Measurements from ENCODE around the gene METTL17. TPM values are rescaled to one million over a fixed set of nuclear protein-coding genes. Genes with fewer than 3 reads are reported as not detected.

Gene METTL17
- total RNA-seq, 4 donors from 2014 or later: 82.8 to 164 (median 114) TPM

DNA sequence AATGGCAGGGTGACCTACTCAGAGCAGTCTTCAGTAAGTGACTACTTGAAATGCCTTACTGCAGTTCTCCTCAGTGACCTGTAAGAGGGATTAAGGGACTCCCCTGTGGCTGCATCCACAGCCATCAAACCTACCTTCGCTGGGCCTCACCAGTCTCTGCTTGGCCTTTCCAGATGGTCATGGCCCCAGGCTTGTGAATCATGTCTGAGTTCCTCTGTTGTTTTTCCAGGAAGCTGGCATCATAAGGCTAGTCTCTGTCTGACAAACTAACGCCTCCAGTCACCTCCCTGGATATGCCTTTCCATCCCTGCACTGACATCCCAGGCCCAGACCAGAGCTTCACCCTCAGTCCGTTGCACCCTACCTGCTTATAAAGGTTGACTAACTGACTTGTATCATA is 20.4 kb upstream of the METTL17 start:
- H3K27me3 ChIP-seq: no peaks in the 10 kb centered on the region
- H3K4me3 ChIP-seq (replicated peaks in 1 of 3): no peak overlapping the region
- WGBS, 2 donors: 91 to 92% methylated on average over 3 of the region's 3 CpGs
- no peak overlapping the region for H3K27ac ChIP-seq
- intact Hi-C loops (cut with DNase I): loop anchor here (10.0 kb wide), 1 partner anchor 115 kb away; no protein-coding TSS in a partner anchor
- DNase-seq: no peak
- no peak for TF ChIP-seq POLR2A (IDR thresholded peaks at IDR 0.05)
- TF ChIP-seq, protein P1, sequence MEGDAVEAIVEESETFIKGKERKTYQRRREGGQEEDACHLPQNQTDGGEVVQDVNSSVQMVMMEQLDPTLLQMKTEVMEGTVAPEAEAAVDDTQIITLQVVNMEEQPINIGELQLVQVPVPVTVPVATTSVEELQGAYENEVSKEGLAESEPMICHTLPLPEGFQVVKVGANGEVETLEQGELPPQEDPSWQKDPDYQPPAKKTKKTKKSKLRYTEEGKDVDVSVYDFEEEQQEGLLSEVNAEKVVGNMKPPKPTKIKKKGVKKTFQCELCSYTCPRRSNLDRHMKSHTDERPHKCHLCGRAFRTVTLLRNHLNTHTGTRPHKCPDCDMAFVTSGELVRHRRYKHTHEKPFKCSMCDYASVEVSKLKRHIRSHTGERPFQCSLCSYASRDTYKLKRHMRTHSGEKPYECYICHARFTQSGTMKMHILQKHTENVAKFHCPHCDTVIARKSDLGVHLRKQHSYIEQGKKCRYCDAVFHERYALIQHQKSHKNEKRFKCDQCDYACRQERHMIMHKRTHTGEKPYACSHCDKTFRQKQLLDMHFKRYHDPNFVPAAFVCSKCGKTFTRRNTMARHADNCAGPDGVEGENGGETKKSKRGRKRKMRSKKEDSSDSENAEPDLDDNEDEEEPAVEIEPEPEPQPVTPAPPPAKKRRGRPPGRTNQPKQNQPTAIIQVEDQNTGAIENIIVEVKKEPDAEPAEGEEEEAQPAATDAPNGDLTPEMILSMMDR (IDR thresholded peaks at IDR 0.05): no peak
- H3K36me3 ChIP-seq: no peaks in the 10 kb centered on the region
- peaks cover 0 to 4% of the 10 kb centered on the region in 2 donors for H3K4me1 ChIP-seq
- no peaks in the 10 kb centered on the region for H3K9me3 ChIP-seq

DNA sequence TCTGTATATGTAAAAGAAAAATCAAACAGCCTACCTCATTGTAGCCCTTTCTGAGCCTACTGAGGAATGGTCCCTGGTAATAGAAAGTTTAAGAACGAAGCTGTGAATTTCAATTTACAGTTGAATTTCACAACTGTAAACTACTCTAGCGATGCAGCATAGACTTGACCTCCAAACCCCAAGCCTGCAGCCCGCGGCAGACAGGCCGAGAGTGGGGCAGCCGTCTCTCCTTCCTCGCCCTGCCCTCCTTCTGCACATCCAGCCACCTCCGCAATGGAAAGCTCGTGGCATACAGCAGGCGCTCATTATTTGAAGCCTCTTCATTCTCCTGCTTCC is 19.2 kb upstream of the METTL17 start:
- Histone ChIP-seq H3K4me1 (peaks cover 0 to 4% of the 10 kb centered on the region in 2 donors), H3K4me3 (replicated peaks in 1 of 3) (peak overlapping the region in 2 of 3 donors; percentile 14 to 35), H3K27ac (peak overlapping the region in 1 of 3 donors; percentile 32), H3K36me3 (no peaks in the 10 kb centered on the region), H3K9me3 (no peaks in the 10 kb centered on the region), H3K27me3 (no peaks in the 10 kb centered on the region)
- no peak for DNase-seq
- no peak for TF ChIP-seq POLR2A (IDR thresholded peaks at IDR 0.05)
- TF ChIP-seq, protein P1 (IDR thresholded peaks at IDR 0.05): no peak
- 25 to 36% methylated on average over 10 of the region's 10 CpGs for WGBS, 2 donors
- intact Hi-C loops (cut with DNase I): no loop called here

DNA sequence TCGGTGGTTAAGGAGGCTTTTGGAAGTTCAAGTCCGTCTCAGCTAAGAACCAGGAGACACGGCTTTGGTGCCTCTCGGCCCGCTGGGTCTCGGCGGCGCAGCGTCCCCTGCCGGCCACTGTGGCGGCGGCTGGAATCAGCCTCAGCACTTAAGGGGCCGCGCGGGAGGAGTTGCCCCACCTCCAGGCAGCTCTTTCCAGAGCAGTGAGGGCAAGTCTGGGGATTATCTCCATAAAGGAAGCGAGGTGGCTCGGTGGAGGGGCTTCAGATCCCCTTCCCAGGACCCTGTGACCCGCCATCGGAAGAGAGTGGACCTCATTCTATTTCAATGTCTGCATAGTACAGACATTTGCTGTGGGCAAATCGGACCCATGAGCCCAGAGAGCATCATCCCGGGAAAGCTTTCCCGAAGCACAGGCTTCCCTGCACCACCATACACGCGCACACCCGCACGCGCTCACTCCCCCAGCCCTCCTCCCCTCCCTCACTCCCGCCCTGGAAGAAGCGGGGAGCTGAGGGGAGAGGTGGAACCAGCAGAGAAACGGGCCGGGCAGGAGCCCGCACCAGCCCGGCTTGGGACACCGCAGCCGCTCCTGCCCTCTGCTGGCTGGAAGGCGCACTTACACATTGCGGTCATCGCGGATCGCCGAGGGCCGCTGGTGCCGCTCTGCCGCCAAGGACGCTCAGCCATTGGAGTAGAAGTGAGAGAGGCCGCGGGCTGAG is 18.6 kb upstream of the METTL17 start:
- WGBS, 2 donors: 1 to 3% methylated on average over 33 to 36 of the region's 47 CpGs
- no peak for TF ChIP-seq POLR2A (IDR thresholded peaks at IDR 0.05)
- TF ChIP-seq, protein P1 (IDR thresholded peaks at IDR 0.05): peak; percentile 59 to 90 (median 72)

DNA sequence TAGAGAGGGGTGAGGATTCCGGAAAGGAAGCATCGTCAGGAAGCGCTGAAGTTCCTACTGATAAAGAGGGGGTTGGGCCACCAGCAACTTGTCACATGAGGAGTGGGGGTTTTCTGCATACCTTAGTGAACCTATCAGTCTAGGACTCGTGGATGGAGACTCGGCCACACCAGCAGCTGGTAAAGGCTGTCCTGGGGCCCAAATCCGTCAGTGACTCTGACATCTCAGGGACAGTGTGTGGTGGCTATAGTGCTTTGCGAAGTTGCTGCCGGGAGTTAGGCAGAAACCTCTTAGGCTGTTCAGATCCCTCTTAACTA is 18.1 kb upstream of the METTL17 start:
- Histone ChIP-seq H3K36me3 (no peaks in the 10 kb centered on the region), H3K4me3 (replicated peaks in 1 of 3) (no peak overlapping the region), H3K27me3 (no peaks in the 10 kb centered on the region), H3K4me1 (peaks cover 0 to 4% of the 10 kb centered on the region in 2 donors), H3K27ac (peak overlapping the region in 1 of 3 donors; percentile 32), H3K9me3 (no peaks in the 10 kb centered on the region)
- no peak for DNase-seq
- 17% methylated on average over 8 of the region's 8 CpGs for WGBS, 2 donors
- no peak for TF ChIP-seq POLR2A (IDR thresholded peaks at IDR 0.05)
- TF ChIP-seq, protein P1 (IDR thresholded peaks at IDR 0.05): no peak
- intact Hi-C loops (cut with DNase I): no loop called here

More for the DNA sequence above, 18.6 kb upstream of the METTL17 start:
- Histone ChIP-seq H3K4me3 (replicated peaks in 1 of 3) (peak overlapping the region; percentile 14 to 35 (median 26)), H3K9me3 (no peaks in the 10 kb centered on the region), H3K4me1 (peaks cover 0 to 4% of the 10 kb centered on the region in 2 donors), H3K27me3 (no peaks in the 10 kb centered on the region), H3K27ac (peak overlapping the region in 2 of 3 donors; percentile 8 to 32), H3K36me3 (no peaks in the 10 kb centered on the region)
- peak; percentile 82 to 86 for DNase-seq
- intact Hi-C loops (cut with DNase I): no loop called here

DNA sequence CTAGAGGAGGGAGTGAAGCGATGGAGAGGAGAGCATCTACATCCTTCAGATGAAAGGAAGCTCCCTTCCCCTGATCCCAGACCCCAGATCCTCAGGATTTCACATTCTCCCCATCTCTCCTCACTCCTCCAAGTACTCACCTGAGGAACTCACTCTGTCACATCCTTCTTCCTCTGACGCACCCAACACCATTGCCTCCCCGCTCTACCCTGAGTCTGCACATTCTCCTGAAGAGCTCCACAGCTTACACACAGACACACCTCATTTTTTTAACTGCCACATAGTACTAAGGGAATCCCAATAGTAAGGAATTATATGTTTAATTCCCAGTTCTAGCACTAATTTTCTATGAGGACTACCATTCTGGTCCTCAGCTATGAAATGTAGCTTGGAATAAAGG is 16.3 kb upstream of the METTL17 start:
- Histone ChIP-seq H3K36me3 (no peaks in the 10 kb centered on the region), H3K27ac (no peak overlapping the region), H3K4me3 (replicated peaks in 1 of 3) (no peak overlapping the region), H3K4me1 (peaks cover 0 to 4% of the 10 kb centered on the region in 2 donors), H3K27me3 (no peaks in the 10 kb centered on the region), H3K9me3 (no peaks in the 10 kb centered on the region)
- TF ChIP-seq, protein P1 (IDR thresholded peaks at IDR 0.05): no peak
- no peak for TF ChIP-seq POLR2A (IDR thresholded peaks at IDR 0.05)
- 96 to 97% methylated on average over 3 of the region's 3 CpGs for WGBS, 2 donors
- intact Hi-C loops (cut with DNase I): no loop called here
- no peak for DNase-seq

Measured in thyroid gland (tissue), 4 donors.